ENCODE measurements around the gene ARHGAP15.

The ARHGAP15 gene

GRCh38 chr2:143230506-143231253 lies 101.5 kb downstream of the ARHGAP15 start:
- Histone ChIP-seq H3K27ac (no peak overlapping the region), H3K4me3 (no peak overlapping the region)
- TF ChIP-seq CTCF (IDR thresholded peaks at IDR 0.05), result no peak
- no peak for DNase-seq (ENCODE audit: low spot score)

- no peak for TF ChIP-seq CTCF (IDR thresholded peaks at IDR 0.05)
- Histone ChIP-seq H3K27ac (no peak overlapping the region), H3K4me3 (no peak overlapping the region)
- DNase-seq (ENCODE audit: low spot score), result no peak
Observed at GRCh38 chr2:143231254-143231645, 102.0 kb downstream of the ARHGAP15 start.

GRCh38 chr2:143237146-143237777 lies 108.0 kb downstream of the ARHGAP15 start:
- DNase-seq (ENCODE audit: low spot score), result no peak
- Histone ChIP-seq H3K27ac (no peak overlapping the region), H3K4me3 (no peak overlapping the region)
- TF ChIP-seq CTCF (IDR thresholded peaks at IDR 0.05), result no peak

GRCh38 chr2:143241403-143242088 lies 112.3 kb downstream of the ARHGAP15 start:
- no peak for DNase-seq (ENCODE audit: low spot score)
- TF ChIP-seq CTCF (IDR thresholded peaks at IDR 0.05), result no peak
- Histone ChIP-seq H3K27ac (no peak overlapping the region), H3K4me3 (no peak overlapping the region)

- TF ChIP-seq CTCF (IDR thresholded peaks at IDR 0.05), result no peak
- no peak overlapping the region for H3K27ac ChIP-seq
- no peak overlapping the region for H3K4me3 ChIP-seq
- DNase-seq (ENCODE audit: low spot score), result no peak
Observed at GRCh38 chr2:143246246-143246645, 117.0 kb downstream of the ARHGAP15 start.

- TF ChIP-seq CTCF (IDR thresholded peaks at IDR 0.05), result no peak
- no peak overlapping the region for H3K4me3 ChIP-seq
- no peak overlapping the region for H3K27ac ChIP-seq
- DNase-seq (ENCODE audit: low spot score), result no peak
Observed at GRCh38 chr2:143246815-143247744, 117.9 kb downstream of the ARHGAP15 start.

Data from coronary artery (tissue), 2 donors.